Adrenal gland (tissue), 12 donors: ENCODE data around the gene FGFRL1. TPM values are rescaled to one million over a fixed set of nuclear protein-coding genes. Genes with fewer than 3 reads are reported as not detected.

Experiments
- DNase-seq, 7 donors: peaks; one replicate each; pipeline ENCODE4 v3.0.0-alpha.2; 2019 to 2020
- H3K27ac ChIP-seq, 5 donors: fragments of 200-600 bp; sonication (generic) in 4 of 5; 1 replicate in 3 of 5; 2 replicates in 2 of 5; pipeline versions ENCODE4 v1.5.1 to v1.8.0; 2016 to 2020; ENCODE audit warnings: mild to moderate bottlenecking in 1 of 5
- H3K27me3 ChIP-seq: fragments of 200-600 bp; 2 replicates; pipeline ENCODE4 v1.8.0; 2021
- H3K36me3 ChIP-seq, 2 donors: fragments of 200-600 bp; replicated peaks in 1 of 2; 1 replicate in 1 of 2; 2 replicates in 1 of 2; pipeline versions ENCODE4 v1.5.1 to v1.8.0; 2018 to 2022
- H3K4me1 ChIP-seq, 2 donors: fragments of 200-600 bp; replicated peaks in 1 of 2; 1 replicate in 1 of 2; 2 replicates in 1 of 2; pipeline versions ENCODE4 v1.5.1 to v1.8.0; 2018 to 2021
- H3K4me3 ChIP-seq, 4 donors: fragments of 200-600 bp; sonication (generic) in 3 of 4; one replicate each; pipeline ENCODE4 v1.5.1; 2016 to 2018
- H3K9me3 ChIP-seq, 3 donors: fragments of 200-600 bp; sonication (generic) in 1 of 3; replicated peaks in 1 of 3; 1 replicate in 2 of 3; 2 replicates in 1 of 3; pipeline versions ENCODE4 v1.5.1 to v1.8.0; 2016 to 2021
- CTCF ChIP-seq, 6 experiments: fragments of 450-650 bp in 4 of 6; fragments of 200-600 bp in 2 of 6; sonication (generic) in 1 of 6; IDR thresholded peaks; 1 replicate in 5 of 6; 2 replicates in 1 of 6; pipeline versions ENCODE4 v1.5.1 to v1.8.0; 2016 to 2021; ENCODE audit warnings: antibody characterized with exemption in 6 of 6, mild to moderate bottlenecking in 2 of 6, moderate library complexity in 1 of 6
- POLR2A ChIP-seq, 2 donors: fragments of 450-650 bp; IDR thresholded peaks; one replicate each; pipeline ENCODE4 v1.6.1; 2017; ENCODE audit warnings: antibody characterized with exemption in 2 of 2, mild to moderate bottlenecking in 2 of 2, moderate library complexity in 1 of 2
- WGBS, 4 donors: extraction: QIAGEN DNeasy Blood & Tissue Kit in 2 of 4; methylation state at CpG; one replicate each; pipeline versions ENCODE4 v1.1.5 to v1.1.7; 2013 to 2017; 5-methylcytosine and 5-hydroxymethylcytosine counted together
- intact Hi-C, 2 donors: fragments of 100-400 bp; cut with DNase I; formaldehyde crosslinking; loops; one replicate each; pipeline versions ENCODE4 v1.14.1 to v1.15.0; 2022 to 2023
- polyA plus RNA-seq, 3 donors: library from polyadenylated mRNA; stranded (reverse); fragments of 200-250 nt in 2 of 3; fragments of 350-450 nt in 1 of 3; fragmentation: Illumina TruSeq in 1 of 3; extraction: RNeasy Lipid Tissue Mini Kit (QIAGEN cat#74804) in 1 of 3; gene quantifications; one replicate each; pipeline ENCODE4 v1.2.3, GENCODE V29; 2013 to 2014
- total RNA-seq, 9 donors: library from RNA; depleted of rRNA in 4 of 9; stranded (reverse); fragments of >200 nt in 4 of 9; fragments of 120-200 nt in 1 of 9; fragmentation: NEBNext Ultra II Directional in 1 of 9; extraction: Animal tissue kit (Norgen Biotek cat#: 25700) in 1 of 9; gene quantifications; one replicate each; pipeline versions ENCODE4 v1.1.0 to v1.2.4, GENCODE V29; 2013 to 2023
- donor health status: healthy with polysubstance abuse.
- donor health status: Bipolar disorder and iron deficiency.
- donor health status: DM: yes; HTN: yes; CAD: no.
- donor health status: DM: no; HTN: no; CAD: no.
- donor health status: DM: no; HTN: no; CAD: no.
- donor health status: DM: yes; HTN: yes; CAD: no.

Gene FGFRL1
- total and polyA plus RNA-seq, 12 donors: 24.4 to 274 (median 77.8) TPM

DNA sequence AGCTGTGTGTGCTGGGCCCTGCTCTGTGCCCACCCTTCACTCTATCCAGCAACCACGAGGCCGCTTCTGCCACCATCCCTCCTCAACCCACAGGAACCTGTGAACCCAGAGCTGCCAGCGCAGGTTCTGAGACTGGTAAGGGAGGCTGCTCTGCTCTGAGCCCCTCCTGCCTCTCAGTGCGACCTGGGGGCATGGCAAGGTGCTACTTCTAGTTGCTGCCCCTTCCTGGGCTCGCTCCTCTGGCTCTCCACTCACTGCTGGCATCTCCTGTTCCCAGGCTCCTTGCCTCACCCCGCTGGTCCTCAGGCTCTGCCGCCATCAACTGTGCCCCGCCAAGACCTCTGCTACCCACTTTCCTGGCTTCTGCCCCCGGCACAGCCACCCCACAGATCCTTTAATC, 62.7 kb downstream of the FGFRL1 start:
- no peaks in the 10 kb centered on the region for H3K27me3 ChIP-seq
- H3K9me3 ChIP-seq: no peaks in the 10 kb centered on the region
- H3K36me3 ChIP-seq: no peaks in the 10 kb centered on the region
- no peaks in the 10 kb centered on the region for H3K4me1 ChIP-seq
- H3K27ac ChIP-seq: no peak overlapping the region
- no peak overlapping the region for H3K4me3 ChIP-seq
- 84 to 89% (median 87%) methylated on average over 7 to 9 of the region's 9 CpGs for WGBS, 4 donors
- no peak for DNase-seq
- intact Hi-C loops: no loop called here
- no peak for TF ChIP-seq CTCF (IDR thresholded peaks at IDR 0.05)
- no peak for TF ChIP-seq POLR2A (IDR thresholded peaks at IDR 0.05)

GRCh38 chr4:1075225-1075624, 63.8 kb downstream of the FGFRL1 start:
- Histone ChIP-seq H3K27ac (no peak overlapping the region), H3K4me3 (no peak overlapping the region), H3K9me3 (no peaks in the 10 kb centered on the region), H3K4me1 (no peaks in the 10 kb centered on the region), H3K27me3 (no peaks in the 10 kb centered on the region), H3K36me3 (no peaks in the 10 kb centered on the region)
- DNase-seq: no peak
- intact Hi-C loops: no loop called here
- TF ChIP-seq POLR2A (IDR thresholded peaks at IDR 0.05) (no peak), CTCF (IDR thresholded peaks at IDR 0.05) (no peak)
- 82 to 92% (median 83%) methylated on average over 3 to 7 of the region's 7 CpGs for WGBS, 4 donors

DNA sequence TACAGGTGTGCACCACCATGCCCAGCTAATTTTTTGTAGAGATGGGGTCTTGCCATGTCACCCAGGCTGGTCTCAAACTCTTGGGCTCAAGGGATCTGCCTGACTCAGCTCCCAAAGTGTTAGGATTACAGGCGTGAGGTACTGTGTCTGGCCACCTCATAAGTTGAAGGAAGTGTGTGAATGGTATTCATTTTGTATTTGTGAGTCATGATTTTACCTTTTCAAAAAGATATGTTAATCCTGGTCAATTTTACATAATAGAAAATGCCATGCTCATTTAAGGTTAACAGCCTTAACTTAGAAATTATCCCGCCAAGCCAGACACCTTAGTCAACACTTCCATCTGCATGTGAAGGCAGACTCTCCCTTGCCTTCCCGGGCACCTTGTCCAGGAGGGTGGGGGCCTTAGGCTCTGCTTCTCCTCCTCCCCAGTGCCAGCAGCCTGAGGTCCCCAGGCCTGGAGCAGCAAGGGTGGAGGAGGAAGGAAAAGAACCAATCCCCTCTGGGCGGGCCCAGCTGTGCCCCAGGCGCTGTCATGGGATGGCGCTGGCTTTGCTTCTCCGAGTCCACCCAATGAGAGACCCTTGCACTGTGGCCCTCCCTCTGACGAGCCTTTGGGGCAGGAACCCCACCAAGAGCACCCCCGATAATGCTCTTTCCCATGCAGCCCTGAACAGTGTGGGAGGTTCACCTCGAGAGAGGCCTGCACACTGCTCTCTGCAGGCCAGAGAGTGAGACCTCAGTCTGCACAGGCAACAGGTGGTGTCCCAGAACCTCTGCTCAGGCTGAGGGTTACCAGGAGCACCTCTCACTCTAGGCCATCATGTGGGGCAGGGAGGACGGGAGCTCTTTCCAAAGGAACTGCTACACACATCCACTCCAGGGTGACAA, 64.6 kb downstream of the FGFRL1 start:
- Histone ChIP-seq H3K36me3 (no peaks in the 10 kb centered on the region), H3K27me3 (no peaks in the 10 kb centered on the region), H3K4me1 (no peaks in the 10 kb centered on the region), H3K4me3 (no peak overlapping the region), H3K27ac (no peak overlapping the region), H3K9me3 (no peaks in the 10 kb centered on the region)
- intact Hi-C loops: no loop called here
- no peak for DNase-seq
- 78 to 89% (median 80%) methylated on average over 6 to 11 of the region's 11 CpGs for WGBS, 4 donors
- TF ChIP-seq POLR2A (IDR thresholded peaks at IDR 0.05) (no peak), CTCF (IDR thresholded peaks at IDR 0.05) (no peak)

Other genes starting within 250 kb of the FGFRL1 start
- 10 to 100 TPM in 3 of 9 donors, 1 to 10 TPM in 6; 1.7 to 25.3 (median 5.8) TPM for gene CPLX1, start 185.5 kb upstream of the FGFRL1 start, total RNA-seq
- gene CPLX1, start 185.5 kb upstream of the FGFRL1 start, polyA plus RNA-seq: 10 to 100 TPM in 2 of 3 donors, 1 to 10 TPM in 1; 6.3 to 24.2 (median 14.9) TPM
- 100 to 1,000 TPM in 6 of 9 donors, 10 to 100 TPM in 3; 69.1 to 176 (median 128) TPM for gene GAK, start 79.3 kb upstream of the FGFRL1 start, total RNA-seq
- gene GAK, start 79.3 kb upstream of the FGFRL1 start, polyA plus RNA-seq: 100 to 1,000 TPM in 2 of 3 donors, 10 to 100 TPM in 1; 39.0 to 381 (median 224) TPM
- 10 to 100 TPM; 20.2 to 70.4 (median 46.7) TPM for gene TMEM175, start 79.2 kb upstream of the FGFRL1 start, total RNA-seq
- gene TMEM175, start 79.2 kb upstream of the FGFRL1 start, polyA plus RNA-seq: 100 to 1,000 TPM in 2 of 3 donors, 10 to 100 TPM in 1; 22.4 to 142 (median 113) TPM
- gene DGKQ, start 38.1 kb upstream of the FGFRL1 start, total RNA-seq: 10 to 100 TPM in 6 of 9 donors, 1 to 10 TPM in 3; 3.0 to 16.5 (median 13.2) TPM
- 10 to 100 TPM in 2 of 3 donors, under 1 TPM in 1; 0.55 to 13.8 (median 11.8) TPM for gene DGKQ, start 38.1 kb upstream of the FGFRL1 start, polyA plus RNA-seq
- gene IDUA, start 24.6 kb upstream of the FGFRL1 start, total RNA-seq: 10 to 100 TPM in 8 of 9 donors, 1 to 10 TPM in 1; 8.0 to 78.4 (median 30.8) TPM
- 100 to 1,000 TPM in 1 of 3 donors, 10 to 100 TPM in 1, 1 to 10 TPM in 1; 1.6 to 109 (median 90.6) TPM for gene IDUA, start 24.6 kb upstream of the FGFRL1 start, polyA plus RNA-seq
- gene SLC26A1, start 18.2 kb upstream of the FGFRL1 start, total RNA-seq: 10 to 100 TPM in 2 of 9 donors, 1 to 10 TPM in 5, under 1 TPM in 2; 0.85 to 55.0 (median 4.0) TPM
- gene SLC26A1, start 18.2 kb upstream of the FGFRL1 start, polyA plus RNA-seq: 10 to 100 TPM in 1 of 3 donors, 1 to 10 TPM in 2; 2.5 to 11.6 (median 3.7) TPM
- 1 to 10 TPM in 8 of 9 donors, not detected in 1; 1.3 to 9.5 (median 2.3) TPM for gene RNF212, start 101.9 kb downstream of the FGFRL1 start, total RNA-seq
- 1 to 10 TPM; 1.7 to 6.6 (median 5.7) TPM for gene RNF212, start 101.9 kb downstream of the FGFRL1 start, polyA plus RNA-seq
- gene SPON2, start 161.0 kb downstream of the FGFRL1 start, total RNA-seq: 100 to 1,000 TPM in 3 of 9 donors, 10 to 100 TPM in 6; 14.1 to 206 (median 75.3) TPM
- 10 to 100 TPM in 2 of 3 donors, 1 to 10 TPM in 1; 4.1 to 83.7 (median 28.4) TPM for gene SPON2, start 161.0 kb downstream of the FGFRL1 start, polyA plus RNA-seq
- gene CTBP1, start 237.5 kb downstream of the FGFRL1 start, total RNA-seq: 100 to 1,000 TPM in 8 of 9 donors, 10 to 100 TPM in 1; 69.5 to 293 (median 163) TPM
- 100 to 1,000 TPM in 2 of 3 donors, 10 to 100 TPM in 1; 45.7 to 172 (median 145) TPM for gene CTBP1, start 237.5 kb downstream of the FGFRL1 start, polyA plus RNA-seq